Hepatic stellate cell (primary cell): Measurements from ENCODE around the gene OIP5.
"Not testable (repeated sequence)": the region's sequence is repeated elsewhere in the genome, so short reads cannot be mapped to it uniquely, and the experiment has no call there.

Experiments
- DNase-seq: peaks from one replicate; pipeline ENCODE4 v3.0.0; 2011; ENCODE audit warnings: low spot score

Gene OIP5

GRCh38 chr15:41332194-41333025 is at the start of gene OIP5, which contains the start of gene NUSAP1:
Gene OIP5, minus strand, starts transcription at chr15:41332591. Its CDS starts 30 bp downstream, at chr15:41332561.
Gene NUSAP1, plus strand, starts transcription at chr15:41332881. Its CDS starts 77 bp downstream, at chr15:41332958.
- peak; percentile 99 for DNase-seq

GRCh38 chr15:41377978-41378377 is 45.6 kb upstream of the OIP5 start:
- no peak for DNase-seq

- no peak for DNase-seq
These were observed 35.0 kb upstream of the OIP5 start for GRCh38 chr15:41367418-41367817.

GRCh38 chr15:41354371-41354770 is 22.0 kb upstream of the OIP5 start:
- no peak for DNase-seq

- no peak for DNase-seq
These were observed 17.8 kb upstream of the OIP5 start for GRCh38 chr15:41350057-41350717.

- DNase-seq = no peak
These were observed 14.8 kb upstream of the OIP5 start for GRCh38 chr15:41347236-41347635.

GRCh38 chr15:41341519-41341918 is 9.1 kb upstream of the OIP5 start:
- DNase-seq = no peak

GRCh38 chr15:41340189-41340695 is 7.9 kb upstream of the OIP5 start:
- DNase-seq = no peak

- DNase-seq = no peak
These were observed 5.5 kb upstream of the OIP5 start for GRCh38 chr15:41337631-41338522.

GRCh38 chr15:41337047-41337446 is 4.7 kb upstream of the OIP5 start:
- no peak for DNase-seq

- no peak for DNase-seq
These were observed 4.2 kb upstream of the OIP5 start for GRCh38 chr15:41336549-41336948.

- no peak for DNase-seq
These were observed 2.1 kb upstream of the OIP5 start for GRCh38 chr15:41334293-41335120.

- no peak for DNase-seq
These were observed 703 bp upstream of the OIP5 start for GRCh38 chr15:41333026-41333562.

GRCh38 chr15:41331833-41332193 is 578 bp downstream of the OIP5 start:
- DNase-seq = peak; percentile 69

GRCh38 chr15:41331281-41331680 is 1.1 kb downstream of the OIP5 start:
- DNase-seq = no peak

- DNase-seq = no peak
These were observed 8.8 kb downstream of the OIP5 start for GRCh38 chr15:41323611-41324010.

GRCh38 chr15:41320805-41321330 is 11.5 kb downstream of the OIP5 start:
- not testable (repeated sequence) for DNase-seq

- DNase-seq = no peak
These were observed 23.0 kb downstream of the OIP5 start for GRCh38 chr15:41309226-41309905.

GRCh38 chr15:41307679-41308078 is 24.7 kb downstream of the OIP5 start:
- no peak for DNase-seq

GRCh38 chr15:41304149-41304770 is 28.1 kb downstream of the OIP5 start:
- DNase-seq = no peak
